Measurements from ENCODE around the gene KDF1.

DNA sequence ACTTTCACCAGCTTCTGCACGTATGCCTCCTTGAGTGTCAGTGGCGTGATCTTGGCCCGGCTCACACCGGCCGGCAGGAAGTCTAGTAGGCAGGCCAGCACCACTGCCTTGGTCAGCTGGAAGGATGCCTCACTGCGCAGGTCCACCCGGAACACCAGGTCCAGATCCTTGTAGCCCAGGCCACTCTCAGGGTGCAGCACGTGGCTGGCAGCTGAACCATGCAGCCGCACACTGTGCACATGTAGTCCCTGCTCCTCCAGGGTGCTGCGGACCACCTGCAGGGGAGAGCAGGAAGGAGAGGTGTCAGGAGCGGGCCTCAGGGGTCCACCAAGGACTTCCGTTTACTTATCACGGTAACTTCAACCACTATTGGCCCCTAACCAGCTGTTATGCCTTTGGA, 46.4 kb upstream of the KDF1 start:
- TF ChIP-seq, protein P1, sequence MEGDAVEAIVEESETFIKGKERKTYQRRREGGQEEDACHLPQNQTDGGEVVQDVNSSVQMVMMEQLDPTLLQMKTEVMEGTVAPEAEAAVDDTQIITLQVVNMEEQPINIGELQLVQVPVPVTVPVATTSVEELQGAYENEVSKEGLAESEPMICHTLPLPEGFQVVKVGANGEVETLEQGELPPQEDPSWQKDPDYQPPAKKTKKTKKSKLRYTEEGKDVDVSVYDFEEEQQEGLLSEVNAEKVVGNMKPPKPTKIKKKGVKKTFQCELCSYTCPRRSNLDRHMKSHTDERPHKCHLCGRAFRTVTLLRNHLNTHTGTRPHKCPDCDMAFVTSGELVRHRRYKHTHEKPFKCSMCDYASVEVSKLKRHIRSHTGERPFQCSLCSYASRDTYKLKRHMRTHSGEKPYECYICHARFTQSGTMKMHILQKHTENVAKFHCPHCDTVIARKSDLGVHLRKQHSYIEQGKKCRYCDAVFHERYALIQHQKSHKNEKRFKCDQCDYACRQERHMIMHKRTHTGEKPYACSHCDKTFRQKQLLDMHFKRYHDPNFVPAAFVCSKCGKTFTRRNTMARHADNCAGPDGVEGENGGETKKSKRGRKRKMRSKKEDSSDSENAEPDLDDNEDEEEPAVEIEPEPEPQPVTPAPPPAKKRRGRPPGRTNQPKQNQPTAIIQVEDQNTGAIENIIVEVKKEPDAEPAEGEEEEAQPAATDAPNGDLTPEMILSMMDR (IDR thresholded peaks at IDR 0.05): no peak
- TF ChIP-seq POLR2A (IDR thresholded peaks at IDR 0.05): no peak
- TF ChIP-seq EP300 (IDR thresholded peaks at IDR 0.05): no peak

All from gastroesophageal sphincter (tissue), 3 donors.